Thoracic aorta (tissue), 2 donors: ENCODE results near the gene ARID3C. TPM values are rescaled to one million over a fixed set of nuclear protein-coding genes. Genes with fewer than 3 reads are reported as not detected.

Experiments used
- ATAC-seq: fragments of 150-250 bp; one replicate; pipeline ENCODE4 v1.8.0; 2017; ENCODE audit warnings: low read depth; ENCODE audit not compliant: insufficient number of reproducible peaks, low FRiP score
- DNase-seq: peaks from one replicate; pipeline ENCODE4 v3.0.0-alpha.2; 2020; ENCODE audit warnings: low spot score
- H3K27ac ChIP-seq, 2 donors: fragments of 200-600 bp; sonication (generic); 1 replicate in 1 of 2; 2 replicates in 1 of 2; pipeline ENCODE4 v1.5.1; 2016; ENCODE audit warnings: mild to moderate bottlenecking in 2 of 2, moderate library complexity in 2 of 2
- H3K27me3 ChIP-seq: fragments of 200-600 bp; sonication (generic); replicated peaks from 2 replicates; pipeline ENCODE4 v1.6.0; 2016; ENCODE audit warnings: mild to moderate bottlenecking; ENCODE audit not compliant: insufficient read depth
- H3K36me3 ChIP-seq: fragments of 200-600 bp; sonication (generic); one replicate; pipeline ENCODE4 v1.5.1; 2016
- H3K4me1 ChIP-seq, 2 donors: fragments of 200-600 bp; sonication (generic); 1 replicate in 1 of 2; 2 replicates in 1 of 2; pipeline versions ENCODE4 v1.5.1 to v1.6.0; 2016; ENCODE audit warnings: low read depth in 2 of 2, mild to moderate bottlenecking in 1 of 2; ENCODE audit not compliant: control insufficient read depth in 1 of 2
- H3K4me3 ChIP-seq: fragments of 200-600 bp; sonication (generic); 2 replicates; pipeline ENCODE4 v1.5.1; 2016; ENCODE audit warnings: mild to moderate bottlenecking
- H3K9me3 ChIP-seq: fragments of 200-600 bp; sonication (generic); 2 replicates; pipeline ENCODE4 v1.5.1; 2016
- CTCF ChIP-seq: fragments of 200-600 bp; sonication (generic); IDR thresholded peaks from one replicate; pipeline ENCODE4 v1.5.1; 2019; ENCODE audit warnings: antibody characterized with exemption
- total RNA-seq, 2 donors: library from RNA; depleted of rRNA; stranded (reverse); fragments of >200 nt; gene quantifications; one replicate each; pipeline versions ENCODE4 v1.1.0 to v1.2.3, GENCODE V29; 2016

ARID3C gene
- total RNA-seq, 2 donors from 2014 or later: not detected

GRCh38 chr9:34591917-34592866 lies 36.7 kb downstream of the ARID3C start:
- DNase-seq: no peak
- TF ChIP-seq CTCF: no peak
- Histone ChIP-seq H3K27me3 (peaks cover 16% of the 10 kb centered on the region), H3K36me3 (no peaks in the 10 kb centered on the region), H3K27ac (no peak overlapping the region), H3K9me3 (no peaks in the 10 kb centered on the region), H3K4me3 (peak overlapping the region; percentile 69), H3K4me1 (peaks cover 25 to 59% of the 10 kb centered on the region in 2 donors)
- no peak for ATAC-seq

DNA sequence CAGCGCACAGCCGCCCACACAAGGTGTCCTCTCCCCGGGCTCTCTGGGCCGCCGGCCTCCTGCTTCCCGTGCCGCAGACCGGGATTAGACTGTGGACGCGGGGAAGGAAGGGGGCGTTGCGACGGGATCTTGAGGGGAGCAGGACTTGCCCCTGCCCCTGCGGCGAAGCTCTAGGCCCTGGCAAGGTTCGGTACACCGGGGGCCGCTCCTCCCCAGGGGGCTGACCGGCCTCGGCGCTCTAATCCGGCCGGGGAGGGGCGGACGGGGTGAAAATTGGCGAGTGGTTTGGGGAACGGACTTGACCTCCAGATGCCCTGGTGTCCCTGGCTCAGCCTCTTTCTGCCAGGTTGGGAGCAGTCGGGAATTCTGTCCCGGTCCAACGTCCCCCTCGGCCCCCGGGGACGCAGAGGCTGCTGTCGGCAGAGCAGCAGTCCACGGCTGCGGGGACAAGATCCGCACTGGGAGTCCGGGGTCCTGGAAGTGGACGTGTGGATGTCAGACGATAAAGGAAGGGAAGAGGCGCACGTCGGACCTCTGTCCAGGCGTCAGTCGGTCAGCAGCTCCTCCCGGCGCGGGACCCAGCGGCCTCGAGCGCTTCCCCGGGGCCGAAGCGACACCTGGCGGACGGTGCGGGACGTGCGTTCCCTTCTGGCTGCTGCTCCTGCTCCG lies 37.5 kb downstream of the ARID3C start:
- H3K4me3 ChIP-seq: peak overlapping the region; percentile 69

GRCh38 chr9:34590381-34591247 lies 38.3 kb downstream of the ARID3C start:
- Histone ChIP-seq H3K36me3 (no peaks in the 10 kb centered on the region), H3K27me3 (peaks cover 16% of the 10 kb centered on the region), H3K9me3 (no peaks in the 10 kb centered on the region), H3K4me3 (peak overlapping the region; percentile 69), H3K27ac (no peak overlapping the region), H3K4me1 (peaks cover 25 to 59% of the 10 kb centered on the region in 2 donors)
- no peak for TF ChIP-seq CTCF
- DNase-seq (no peak), ATAC-seq (no peak)

More for the DNA sequence above, 37.5 kb downstream of the ARID3C start:
- Histone ChIP-seq H3K27ac (no peak overlapping the region), H3K4me1 (peaks cover 25 to 59% of the 10 kb centered on the region in 2 donors), H3K36me3 (no peaks in the 10 kb centered on the region), H3K9me3 (no peaks in the 10 kb centered on the region), H3K27me3 (peaks cover 16% of the 10 kb centered on the region)
- TF ChIP-seq CTCF: peak; percentile 92
- ATAC-seq (no peak), DNase-seq (no peak)

GRCh38 chr9:34589636-34590380 lies 39.1 kb downstream of the ARID3C start, which contains the start of gene CNTFR:
Gene CNTFR, minus strand, starts transcription at chr9:34589724. Its CDS starts 20,743 bp downstream, at chr9:34568981.
- no peaks in the 10 kb centered on the region for H3K9me3 ChIP-seq
- no peak for TF ChIP-seq CTCF
- ATAC-seq: no peak
- H3K4me1 ChIP-seq: peaks cover 25 to 59% of the 10 kb centered on the region in 2 donors
- no peak within 1 kb of the TSS for H3K27ac ChIP-seq
- DNase-seq: no peak
- H3K27me3 ChIP-seq: peaks cover 16% of the 10 kb centered on the region
- H3K36me3 ChIP-seq: no peaks in the 10 kb centered on the region
- peak within 1 kb of the TSS; percentile 69 for H3K4me3 ChIP-seq
